Tongue (tissue), 2 donors: ENCODE data around the gene HSD17B3. TPM values are rescaled to one million over a fixed set of nuclear protein-coding genes. Genes with fewer than 3 reads are reported as not detected.
A peak's percentile ranks its signal among the peaks of the same experiment; 100 is the strongest.

ENCODE experiments used
- DNase-seq: peaks from one replicate; pipeline ENCODE4 v3.0.0-alpha.2; 2015
- total RNA-seq: library from RNA; depleted of rRNA; stranded (reverse); fragments of >200 nt; gene quantifications from one replicate; pipeline ENCODE4 v1.2.3, GENCODE V29; 2014

Gene HSD17B3
- total RNA-seq, 1 donor from 2014 or later, result not detected

- DNase-seq, result peak; percentile 92
Measured at GRCh38 chr9:96232539-96233241, 69.3 kb downstream of the HSD17B3 start.

- no peak for DNase-seq
Measured at GRCh38 chr9:96232164-96232538, 69.8 kb downstream of the HSD17B3 start.

GRCh38 chr9:96230002-96230401 lies 72.0 kb downstream of the HSD17B3 start:
- no peak for DNase-seq

- DNase-seq, result no peak
Measured at GRCh38 chr9:96222132-96222531, 79.8 kb downstream of the HSD17B3 start.

GRCh38 chr9:96219900-96220257 lies 82.1 kb downstream of the HSD17B3 start:
- DNase-seq, result no peak

GRCh38 chr9:96219026-96219899 lies 82.7 kb downstream of the HSD17B3 start:
- peak; percentile 54 for DNase-seq

- DNase-seq, result peak; percentile 89
Measured at GRCh38 chr9:96217754-96218693, 84.0 kb downstream of the HSD17B3 start.

- DNase-seq, result peak; percentile 73
Measured at GRCh38 chr9:96217294-96217707, 84.7 kb downstream of the HSD17B3 start.

- DNase-seq, result no peak
Measured at GRCh38 chr9:96216583-96216982, 85.4 kb downstream of the HSD17B3 start.

- DNase-seq, result no peak
Measured at GRCh38 chr9:96215841-96216240, 86.1 kb downstream of the HSD17B3 start.

GRCh38 chr9:96214635-96215034 lies 87.3 kb downstream of the HSD17B3 start:
- DNase-seq, result no peak

GRCh38 chr9:96209407-96210271 lies 92.3 kb downstream of the HSD17B3 start:
- DNase-seq, result no peak

GRCh38 chr9:96206156-96206751 lies 95.7 kb downstream of the HSD17B3 start:
- no peak for DNase-seq

- no peak for DNase-seq
Measured at GRCh38 chr9:96204853-96205252, 97.1 kb downstream of the HSD17B3 start.

- DNase-seq, result peak; percentile 91
Measured at GRCh38 chr9:96203867-96204501, 98.0 kb downstream of the HSD17B3 start.

- no peak for DNase-seq
Measured at GRCh38 chr9:96202971-96203780, 98.8 kb downstream of the HSD17B3 start.

GRCh38 chr9:96201140-96201539 lies 100.8 kb downstream of the HSD17B3 start:
- DNase-seq, result no peak

- no peak for DNase-seq
Measured at GRCh38 chr9:96199006-96199405, 103.0 kb downstream of the HSD17B3 start.

- DNase-seq, result no peak
Measured at GRCh38 chr9:96195541-96195940, 106.4 kb downstream of the HSD17B3 start.
